ENCODE data around the gene GNAI2.

Gene GNAI2

GRCh38 chr3:50272911-50273688 lies 37.1 kb downstream of the GNAI2 start:
- TF ChIP-seq, protein P1, sequence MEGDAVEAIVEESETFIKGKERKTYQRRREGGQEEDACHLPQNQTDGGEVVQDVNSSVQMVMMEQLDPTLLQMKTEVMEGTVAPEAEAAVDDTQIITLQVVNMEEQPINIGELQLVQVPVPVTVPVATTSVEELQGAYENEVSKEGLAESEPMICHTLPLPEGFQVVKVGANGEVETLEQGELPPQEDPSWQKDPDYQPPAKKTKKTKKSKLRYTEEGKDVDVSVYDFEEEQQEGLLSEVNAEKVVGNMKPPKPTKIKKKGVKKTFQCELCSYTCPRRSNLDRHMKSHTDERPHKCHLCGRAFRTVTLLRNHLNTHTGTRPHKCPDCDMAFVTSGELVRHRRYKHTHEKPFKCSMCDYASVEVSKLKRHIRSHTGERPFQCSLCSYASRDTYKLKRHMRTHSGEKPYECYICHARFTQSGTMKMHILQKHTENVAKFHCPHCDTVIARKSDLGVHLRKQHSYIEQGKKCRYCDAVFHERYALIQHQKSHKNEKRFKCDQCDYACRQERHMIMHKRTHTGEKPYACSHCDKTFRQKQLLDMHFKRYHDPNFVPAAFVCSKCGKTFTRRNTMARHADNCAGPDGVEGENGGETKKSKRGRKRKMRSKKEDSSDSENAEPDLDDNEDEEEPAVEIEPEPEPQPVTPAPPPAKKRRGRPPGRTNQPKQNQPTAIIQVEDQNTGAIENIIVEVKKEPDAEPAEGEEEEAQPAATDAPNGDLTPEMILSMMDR (IDR thresholded peaks at IDR 0.05; ENCODE audit: low read depth, low read length) = peak; percentile 96
- peak; percentile 76 for DNase-seq (ENCODE audit: low read depth in 2 of 2)
- peak overlapping the region in 1 of 2 donors; percentile 26 for H3K4me3 ChIP-seq (replicated peaks in 1 of 2; ENCODE audit: low read depth in 2 of 2, low read length in 2 of 2)

DNA sequence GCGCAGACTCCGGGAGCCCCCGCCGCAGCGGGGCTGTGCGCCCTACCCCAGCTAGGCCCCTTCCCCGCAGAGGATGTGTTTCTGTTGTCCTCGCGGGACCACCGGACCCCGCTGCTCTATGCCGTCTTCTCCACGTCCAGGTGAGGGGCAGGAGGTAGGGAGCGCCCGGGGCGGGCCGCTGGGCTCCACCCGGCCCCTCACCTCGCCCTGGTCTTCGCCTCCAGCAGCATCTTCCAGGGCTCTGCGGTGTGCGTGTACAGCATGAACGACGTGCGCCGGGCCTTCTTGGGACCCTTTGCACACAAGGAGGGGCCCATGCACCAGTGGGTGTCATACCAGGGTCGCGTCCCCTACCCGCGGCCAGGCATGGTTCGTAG lies 37.7 kb downstream of the GNAI2 start:
- no peak overlapping the region for H3K4me3 ChIP-seq (replicated peaks in 1 of 2; ENCODE audit: low read depth in 2 of 2, low read length in 2 of 2)
- DNase-seq (ENCODE audit: low read depth in 2 of 2) = no peak
- TF ChIP-seq, protein P1 (IDR thresholded peaks at IDR 0.05; ENCODE audit: low read depth, low read length) = no peak

DNA sequence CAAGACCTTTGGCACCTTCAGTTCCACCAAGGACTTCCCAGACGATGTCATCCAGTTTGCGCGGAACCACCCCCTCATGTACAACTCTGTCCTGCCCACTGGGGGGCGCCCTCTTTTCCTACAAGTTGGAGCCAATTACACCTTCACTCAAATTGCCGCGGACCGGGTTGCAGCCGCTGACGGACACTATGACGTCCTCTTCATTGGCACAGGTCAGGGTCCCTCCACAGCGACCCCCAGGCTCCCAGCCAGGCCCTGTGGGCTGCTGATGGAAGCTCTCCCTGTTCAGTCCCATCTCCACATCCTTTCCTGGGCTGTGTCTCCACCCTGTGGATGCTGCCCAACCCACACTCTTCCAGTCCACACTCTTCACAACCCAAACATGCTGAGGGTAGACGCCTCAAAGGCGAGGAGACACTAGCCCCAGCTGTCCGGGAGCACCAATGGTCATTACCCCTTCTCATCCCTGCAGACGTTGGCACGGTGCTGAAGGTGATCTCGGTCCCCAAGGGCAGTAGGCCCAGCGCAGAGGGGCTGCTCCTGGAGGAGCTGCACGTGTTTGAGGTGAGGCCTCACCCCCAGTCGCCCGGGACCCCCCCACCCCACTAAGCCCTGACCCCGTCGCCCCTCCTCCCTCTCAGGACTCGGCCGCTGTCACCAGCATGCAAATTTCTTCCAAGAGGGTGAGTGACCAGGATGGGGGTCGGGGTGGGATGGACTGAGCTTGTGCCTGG lies 38.5 kb downstream of the GNAI2 start:
- TF ChIP-seq, protein P1 (IDR thresholded peaks at IDR 0.05; ENCODE audit: low read depth, low read length) = peak; percentile 70
- peak; percentile 34 to 75 for DNase-seq (ENCODE audit: low read depth in 2 of 2)
- no peak overlapping the region for H3K4me3 ChIP-seq (replicated peaks in 1 of 2; ENCODE audit: low read depth in 2 of 2, low read length in 2 of 2)

DNA sequence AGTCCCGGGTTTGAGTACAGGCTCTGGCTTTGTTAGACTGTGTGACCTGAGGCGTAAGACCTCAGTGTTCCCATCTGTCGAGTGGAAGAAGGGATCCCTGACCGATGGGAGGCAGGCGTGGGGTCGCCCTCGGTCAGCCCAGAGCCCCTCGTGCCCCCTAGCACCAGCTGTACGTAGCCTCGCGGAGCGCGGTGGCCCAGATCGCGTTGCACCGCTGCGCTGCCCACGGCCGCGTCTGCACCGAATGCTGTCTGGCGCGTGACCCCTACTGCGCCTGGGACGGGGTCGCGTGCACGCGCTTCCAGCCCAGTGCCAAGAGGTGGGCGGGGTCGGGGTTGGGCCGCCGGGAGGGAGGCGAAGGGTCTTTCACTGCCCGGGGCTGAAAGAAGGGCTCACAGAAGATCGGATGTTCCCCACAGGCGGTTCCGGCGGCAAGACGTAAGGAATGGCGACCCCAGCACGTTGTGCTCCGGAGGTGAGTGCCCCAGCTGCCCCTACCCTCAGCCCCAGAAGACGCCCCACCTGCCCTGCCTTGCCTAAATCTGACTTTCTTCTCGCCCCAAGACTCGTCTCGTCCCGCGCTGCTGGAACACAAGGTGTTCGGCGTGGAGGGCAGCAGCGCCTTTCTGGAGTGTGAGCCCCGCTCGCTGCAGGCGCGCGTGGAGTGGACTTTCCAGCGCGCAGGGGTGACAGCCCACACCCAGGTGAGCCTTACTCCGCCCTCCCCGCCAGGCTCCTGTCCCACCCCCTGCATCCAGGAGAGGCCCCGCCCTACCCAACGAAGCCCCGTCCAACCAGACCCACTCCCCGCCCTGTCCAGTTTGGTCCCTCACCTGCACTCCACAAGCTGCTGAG lies 39.4 kb downstream of the GNAI2 start:
- TF ChIP-seq, protein P1 (IDR thresholded peaks at IDR 0.05; ENCODE audit: low read depth, low read length) = no peak
- DNase-seq (ENCODE audit: low read depth in 2 of 2) = no peak
- no peak overlapping the region for H3K4me3 ChIP-seq (replicated peaks in 1 of 2; ENCODE audit: low read depth in 2 of 2, low read length in 2 of 2)

GRCh38 chr3:50275996-50276761 lies 40.2 kb downstream of the GNAI2 start:
- no peak for DNase-seq (ENCODE audit: low read depth in 2 of 2)
- TF ChIP-seq, protein P1 (IDR thresholded peaks at IDR 0.05; ENCODE audit: low read depth, low read length) = no peak
- no peak overlapping the region for H3K4me3 ChIP-seq (replicated peaks in 1 of 2; ENCODE audit: low read depth in 2 of 2, low read length in 2 of 2)

DNA sequence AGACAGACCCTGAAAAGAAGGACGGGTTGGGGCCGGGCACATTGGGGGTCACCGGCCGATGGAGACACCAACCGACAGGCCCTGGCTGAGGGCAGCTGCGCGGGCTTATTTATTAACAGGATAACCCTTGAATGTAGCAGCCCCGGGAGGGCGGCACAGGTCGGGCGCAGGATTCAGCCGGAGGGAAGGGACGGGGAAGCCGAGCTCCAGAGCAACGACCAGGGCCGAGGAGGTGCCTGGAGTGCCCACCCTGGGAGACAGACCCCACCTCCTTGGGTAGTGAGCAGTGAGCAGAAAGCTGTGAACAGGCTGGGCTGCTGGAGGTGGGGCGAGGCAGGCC lies 40.7 kb downstream of the GNAI2 start:
- no peak overlapping the region for H3K4me3 ChIP-seq (replicated peaks in 1 of 2; ENCODE audit: low read depth in 2 of 2, low read length in 2 of 2)
- DNase-seq (ENCODE audit: low read depth in 2 of 2) = no peak
- TF ChIP-seq, protein P1 (IDR thresholded peaks at IDR 0.05; ENCODE audit: low read depth, low read length) = no peak
